Esophagus muscularis mucosa (tissue), 4 donors: ENCODE data around the gene POC1A. TPM values are rescaled to one million over a fixed set of nuclear protein-coding genes. Genes with fewer than 3 reads are reported as not detected.
"Not testable (repeated sequence)": the region's sequence is repeated elsewhere in the genome, so short reads cannot be mapped to it uniquely, and the experiment has no call there.

Experiments used
- DNase-seq: peaks from one replicate; pipeline ENCODE4 v3.0.0-alpha.2; 2017; ENCODE audit errors: extremely low spot score
- H3K27ac ChIP-seq, 4 donors: fragments of 200-600 bp; sonication (generic); replicated peaks in 1 of 4; 1 replicate in 3 of 4; 2 replicates in 1 of 4; pipeline ENCODE4 v1.5.1; 2016 to 2019; ENCODE audit warnings: mild to moderate bottlenecking in 1 of 4
- H3K27me3 ChIP-seq, 4 donors: fragments of 200-600 bp; sonication (generic); one replicate each; pipeline versions ENCODE4 v1.5.1 to v1.6.0; 2016 to 2019
- H3K36me3 ChIP-seq, 4 donors: fragments of 200-600 bp; sonication (generic); one replicate each; pipeline ENCODE4 v1.5.1; 2016 to 2019
- H3K4me1 ChIP-seq, 4 donors: fragments of 200-600 bp; sonication (generic); one replicate each; pipeline ENCODE4 v1.5.1; 2016 to 2019
- H3K4me3 ChIP-seq, 4 donors: fragments of 200-600 bp; sonication (generic); 1 replicate in 2 of 4; 2 replicates in 2 of 4; pipeline ENCODE4 v1.5.1; 2016 to 2019; ENCODE audit warnings: mild to moderate bottlenecking in 4 of 4, moderate library complexity in 1 of 4
- H3K9me3 ChIP-seq, 4 donors: fragments of 200-600 bp; sonication (generic); 1 replicate in 3 of 4; 2 replicates in 1 of 4; pipeline ENCODE4 v1.5.1; 2016 to 2019
- EP300 ChIP-seq: sonication (generic); formaldehyde crosslinking; IDR thresholded peaks from one replicate; pipeline ENCODE4 v1.6.1; 2017; ENCODE audit warnings: antibody characterized with exemption
- POLR2A ChIP-seq: fragments of 450-650 bp; IDR thresholded peaks from one replicate; pipeline ENCODE4 v1.6.1; 2017; ENCODE audit warnings: antibody characterized with exemption, moderate library complexity, mild to moderate bottlenecking, low read depth
- POLR2AphosphoS5 ChIP-seq, 2 donors: sonication (generic); formaldehyde crosslinking; IDR thresholded peaks; one replicate each; pipeline ENCODE4 v1.6.1; 2017; ENCODE audit warnings: antibody characterized with exemption in 2 of 2
- WGBS: methylation state at CpG from one replicate; pipeline ENCODE4 v1.1.5; 2018; 5-methylcytosine and 5-hydroxymethylcytosine counted together
- intact Hi-C: fragments of 100-400 bp; cut with DNase I; formaldehyde crosslinking; loops from one replicate; pipeline ENCODE4 v1.15.1; 2023
- total RNA-seq, 4 donors: library from RNA; depleted of rRNA; stranded (reverse); fragments of >200 nt; gene quantifications; one replicate each; pipeline versions ENCODE4 v1.1.0 to v1.2.1, GENCODE V29; 2016
- TF ChIP-seq, protein P1 (sequence below), 3 experiments: fragments of 200-600 bp in 2 of 3; fragments of 450-650 bp in 1 of 3; sonication (generic) in 2 of 3; IDR thresholded peaks; one replicate each; pipeline ENCODE4 v1.5.1; 2017 to 2019; ENCODE audit warnings: antibody characterized with exemption in 3 of 3, mild to moderate bottlenecking in 2 of 3, moderate library complexity in 1 of 3

POC1A gene
- total RNA-seq, 4 donors from 2014 or later, result 0.71 to 2.1 (median 1.2) TPM

- 84% methylated on average over 7 of the region's 7 CpGs for WGBS
- DNase-seq, result no peak
- H3K4me1 ChIP-seq, result peaks cover 43 to 63% (median 49%) of the 10 kb centered on the region in 4 donors
- H3K4me3 ChIP-seq, result no peak overlapping the region
- H3K27ac ChIP-seq, result peak overlapping the region; percentile 48 to 60 (median 55)
- H3K36me3 ChIP-seq, result peaks cover 18 to 45% (median 34%) of the 10 kb centered on the region in 4 donors
- TF ChIP-seq POLR2A, result no peak
- TF ChIP-seq, protein P1, sequence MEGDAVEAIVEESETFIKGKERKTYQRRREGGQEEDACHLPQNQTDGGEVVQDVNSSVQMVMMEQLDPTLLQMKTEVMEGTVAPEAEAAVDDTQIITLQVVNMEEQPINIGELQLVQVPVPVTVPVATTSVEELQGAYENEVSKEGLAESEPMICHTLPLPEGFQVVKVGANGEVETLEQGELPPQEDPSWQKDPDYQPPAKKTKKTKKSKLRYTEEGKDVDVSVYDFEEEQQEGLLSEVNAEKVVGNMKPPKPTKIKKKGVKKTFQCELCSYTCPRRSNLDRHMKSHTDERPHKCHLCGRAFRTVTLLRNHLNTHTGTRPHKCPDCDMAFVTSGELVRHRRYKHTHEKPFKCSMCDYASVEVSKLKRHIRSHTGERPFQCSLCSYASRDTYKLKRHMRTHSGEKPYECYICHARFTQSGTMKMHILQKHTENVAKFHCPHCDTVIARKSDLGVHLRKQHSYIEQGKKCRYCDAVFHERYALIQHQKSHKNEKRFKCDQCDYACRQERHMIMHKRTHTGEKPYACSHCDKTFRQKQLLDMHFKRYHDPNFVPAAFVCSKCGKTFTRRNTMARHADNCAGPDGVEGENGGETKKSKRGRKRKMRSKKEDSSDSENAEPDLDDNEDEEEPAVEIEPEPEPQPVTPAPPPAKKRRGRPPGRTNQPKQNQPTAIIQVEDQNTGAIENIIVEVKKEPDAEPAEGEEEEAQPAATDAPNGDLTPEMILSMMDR (IDR thresholded peaks at IDR 0.05), result no peak
- no peak for TF ChIP-seq POLR2AphosphoS5 (IDR thresholded peaks at IDR 0.05)
- TF ChIP-seq EP300, result no peak
- intact Hi-C loops, result no loop called here
- no peaks in the 10 kb centered on the region for H3K9me3 ChIP-seq
- H3K27me3 ChIP-seq, result no peaks in the 10 kb centered on the region
Observed at GRCh38 chr3:52046902-52047239, 107.4 kb downstream of the POC1A start.

GRCh38 chr3:52046186-52046901 lies 107.9 kb downstream of the POC1A start:
- H3K36me3 ChIP-seq, result peaks cover 18 to 39% (median 29%) of the 10 kb centered on the region in 4 donors
- H3K4me1 ChIP-seq, result peaks cover 37 to 61% (median 43%) of the 10 kb centered on the region in 4 donors
- no peaks in the 10 kb centered on the region for H3K9me3 ChIP-seq
- no peak for DNase-seq
- TF ChIP-seq, protein P1 (IDR thresholded peaks at IDR 0.05), result no peak
- no peak for TF ChIP-seq EP300
- no peak for TF ChIP-seq POLR2A
- no peak for TF ChIP-seq POLR2AphosphoS5 (IDR thresholded peaks at IDR 0.05)
- H3K27me3 ChIP-seq, result no peaks in the 10 kb centered on the region
- 75% methylated on average over 9 of the region's 12 CpGs for WGBS
- H3K4me3 ChIP-seq, result no peak overlapping the region
- intact Hi-C loops, result no loop called here
- peak overlapping the region; percentile 48 to 60 (median 55) for H3K27ac ChIP-seq

DNA sequence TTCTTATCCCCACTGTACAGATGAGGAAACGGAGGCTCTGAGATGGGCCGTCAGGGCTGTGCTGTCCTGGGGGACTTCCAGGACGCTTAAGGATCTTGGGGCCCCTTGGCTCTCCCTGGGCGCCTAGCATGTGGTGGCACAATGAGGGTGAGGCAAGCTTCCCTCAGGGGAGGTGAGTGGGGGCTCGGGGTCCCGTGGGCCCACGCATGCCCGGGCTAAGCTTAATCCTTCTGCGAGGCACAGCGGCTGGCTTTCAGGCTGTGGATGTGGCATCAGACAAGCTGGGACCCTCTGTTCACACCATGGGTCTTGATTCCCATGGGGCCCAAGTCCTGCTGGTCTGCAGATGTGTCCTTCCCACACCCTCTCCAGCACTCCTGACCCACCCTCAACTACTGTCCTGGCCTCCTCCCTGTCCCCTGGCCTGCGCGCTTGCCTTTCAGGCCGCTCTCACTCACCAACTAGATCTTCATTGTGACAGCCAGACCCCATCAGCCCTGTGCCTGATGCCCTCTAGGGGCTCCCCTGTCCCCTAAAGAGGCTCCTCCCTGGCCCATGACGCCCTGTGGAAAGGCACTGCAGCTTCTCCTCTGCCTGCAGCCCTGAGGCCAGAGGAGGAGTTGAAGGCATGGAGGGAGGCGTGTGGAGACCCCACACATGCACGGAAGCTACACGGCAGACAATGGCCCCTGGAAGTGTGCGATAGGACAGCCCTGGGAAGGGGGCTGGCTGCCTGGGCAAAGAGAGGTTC lies 109.2 kb downstream of the POC1A start:
- 97% methylated on average over 14 of the region's 18 CpGs for WGBS
- DNase-seq, result no peak
- peaks cover 7 to 26% (median 16%) of the 10 kb centered on the region in 4 donors for H3K36me3 ChIP-seq
- TF ChIP-seq, protein P1 (IDR thresholded peaks at IDR 0.05), result no peak
- TF ChIP-seq EP300 (no peak), POLR2AphosphoS5 (IDR thresholded peaks at IDR 0.05) (no peak), POLR2A (no peak)
- H3K27ac ChIP-seq, result no peak overlapping the region
- intact Hi-C loops, result no loop called here
- H3K9me3 ChIP-seq, result no peaks in the 10 kb centered on the region
- H3K4me1 ChIP-seq, result peaks cover 35 to 63% (median 42%) of the 10 kb centered on the region in 4 donors
- H3K4me3 ChIP-seq, result no peak overlapping the region
- no peaks in the 10 kb centered on the region for H3K27me3 ChIP-seq

DNA sequence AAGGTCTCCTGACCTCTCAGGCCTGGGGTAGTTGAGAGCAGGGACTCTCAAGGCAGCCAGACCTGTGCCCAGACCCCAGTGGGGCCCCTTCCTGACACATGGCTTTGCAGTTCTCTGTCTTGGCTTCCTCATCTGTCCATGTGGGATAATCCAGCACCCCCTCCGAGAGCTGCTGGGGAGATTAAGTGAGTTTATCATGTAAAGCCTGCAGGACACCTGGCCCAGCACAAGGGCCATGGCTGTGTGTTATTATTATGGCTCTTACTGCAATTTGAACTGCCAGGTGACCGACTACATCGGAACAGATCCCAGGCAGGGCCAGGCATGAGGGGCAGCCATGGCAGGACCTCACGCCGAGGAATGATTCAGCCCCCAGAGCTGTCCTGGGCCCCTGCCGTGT lies 110.5 kb downstream of the POC1A start:
- Histone ChIP-seq H3K4me3 (no peak overlapping the region), H3K9me3 (no peaks in the 10 kb centered on the region), H3K4me1 (peaks cover 37 to 58% (median 43%) of the 10 kb centered on the region in 4 donors), H3K36me3 (peaks cover 0 to 13% (median 3%) of the 10 kb centered on the region in 4 donors), H3K27me3 (no peaks in the 10 kb centered on the region), H3K27ac (peak overlapping the region in 1 of 4 donors; percentile 39)
- DNase-seq, result no peak
- intact Hi-C loops, result no loop called here
- TF ChIP-seq POLR2AphosphoS5 (IDR thresholded peaks at IDR 0.05) (no peak), POLR2A (no peak), EP300 (no peak)
- TF ChIP-seq, protein P1 (IDR thresholded peaks at IDR 0.05), result no peak
- 83% methylated on average over 6 of the region's 6 CpGs for WGBS

GRCh38 chr3:52043039-52043438 lies 111.2 kb downstream of the POC1A start:
- H3K4me3 ChIP-seq, DNase-seq: not testable (repeated sequence)
- peaks cover 32 to 51% (median 44%) of the 10 kb centered on the region in 4 donors for H3K4me1 ChIP-seq

More at GRCh38 chr3:52043039-52043438, 111.2 kb downstream of the POC1A start:
- H3K9me3 ChIP-seq, intact Hi-C loops, H3K36me3 ChIP-seq, H3K27ac ChIP-seq, H3K27me3 ChIP-seq: not testable (repeated sequence)
- WGBS, result 92% methylated on average over 1 of the region's 1 CpG
